Testis (tissue), 3 donors: ENCODE data around the gene VASN. TPM values are rescaled to one million over a fixed set of nuclear protein-coding genes. Genes with fewer than 3 reads are reported as not detected.
"Not testable (repeated sequence)": the region's sequence is repeated elsewhere in the genome, so short reads cannot be mapped to it uniquely, and the experiment has no call there.

Experiments used
- DNase-seq: peaks from one replicate; pipeline ENCODE4 v3.0.0-alpha.2; 2019
- H3K27ac ChIP-seq, 2 donors: fragments of 200-600 bp; sonication (generic); one replicate each; pipeline ENCODE4 v1.5.1; 2019
- H3K27me3 ChIP-seq: fragments of 200-600 bp; sonication (generic); one replicate; pipeline ENCODE4 v1.5.1; 2019
- H3K36me3 ChIP-seq: fragments of 200-600 bp; sonication (generic); one replicate; pipeline ENCODE4 v1.5.1; 2017; ENCODE audit warnings: low read depth; ENCODE audit errors: missing control alignments
- H3K4me1 ChIP-seq: fragments of 200-600 bp; sonication (generic); one replicate; pipeline ENCODE4 v1.5.1; 2019
- H3K4me3 ChIP-seq, 2 donors: fragments of 200-600 bp; sonication (generic); one replicate each; pipeline ENCODE4 v1.5.1; 2017 to 2019
- H3K9me3 ChIP-seq: fragments of 200-600 bp; sonication (generic); one replicate; pipeline ENCODE4 v1.5.1; 2017
- CTCF ChIP-seq, 3 experiments: fragments of 450-650 bp in 2 of 3; fragments of 200-600 bp in 1 of 3; sonication (generic) in 1 of 3; IDR thresholded peaks; one replicate each; pipeline ENCODE4 v1.5.1; 2016 to 2019; ENCODE audit warnings: antibody characterized with exemption in 3 of 3, mild to moderate bottlenecking in 2 of 3, moderate library complexity in 1 of 3
- POLR2A ChIP-seq: fragments of 450-650 bp; IDR thresholded peaks from one replicate; pipeline ENCODE4 v1.6.1; 2017; ENCODE audit warnings: antibody characterized with exemption, mild to moderate bottlenecking, moderate library complexity
- WGBS, 2 donors: methylation state at CpG; one replicate each; pipeline ENCODE4 v1.1.5; 2018; 5-methylcytosine and 5-hydroxymethylcytosine counted together
- intact Hi-C: fragments of 100-400 bp; cut with DNase I; formaldehyde crosslinking; loops from one replicate; pipeline ENCODE4 v1.15.1; 2023; ENCODE audit warnings: low total_unique reads
- polyA plus RNA-seq: library from polyadenylated mRNA; stranded (reverse); fragments of 350-450 nt; fragmentation: Illumina TruSeq; extraction: RNeasy Lipid Tissue Mini Kit (QIAGEN cat#74804); gene quantifications from one replicate; pipeline ENCODE4 v1.2.3, GENCODE V29; 2014; ENCODE audit warnings: low read depth, low replicate concordance; ENCODE audit not compliant: insufficient read depth
- total RNA-seq, 2 donors: library from RNA; depleted of rRNA; stranded (reverse); fragments of >200 nt; gene quantifications; one replicate each; pipeline ENCODE4 v1.2.3, GENCODE V29; 2016

Gene VASN
- total and polyA plus RNA-seq, 3 donors from 2014 or later: 33.9 to 125 (median 103) TPM

GRCh38 chr16:4333308-4333638, 38.4 kb upstream of the VASN start:
- H3K27ac ChIP-seq: no peak overlapping the region
- H3K36me3 ChIP-seq: no peaks in the 10 kb centered on the region
- TF ChIP-seq POLR2A (no peak), CTCF (IDR thresholded peaks at IDR 0.05) (no peak)
- DNase-seq: no peak
- H3K9me3 ChIP-seq: no peaks in the 10 kb centered on the region
- peaks cover 11% of the 10 kb centered on the region for H3K4me1 ChIP-seq
- intact Hi-C loops: no loop called here
- no peak overlapping the region for H3K4me3 ChIP-seq
- WGBS, 2 donors: 40 to 86% methylated on average over 1 to 9 of the region's 9 CpGs
- H3K27me3 ChIP-seq: no peaks in the 10 kb centered on the region

GRCh38 chr16:4333714-4334113, 37.9 kb upstream of the VASN start:
- H3K27me3 ChIP-seq, H3K4me1 ChIP-seq, H3K4me3 ChIP-seq, DNase-seq, H3K9me3 ChIP-seq, H3K36me3 ChIP-seq, H3K27ac ChIP-seq, intact Hi-C loops: not testable (repeated sequence)
- WGBS, 2 donors: 93% methylated on average over 6 to 9 of the region's 9 CpGs

- Histone ChIP-seq H3K4me3 (no peak overlapping the region), H3K9me3 (no peaks in the 10 kb centered on the region), H3K4me1 (peaks cover 7% of the 10 kb centered on the region), H3K27me3 (no peaks in the 10 kb centered on the region), H3K36me3 (no peaks in the 10 kb centered on the region), H3K27ac (no peak overlapping the region)
- TF ChIP-seq CTCF (IDR thresholded peaks at IDR 0.05): no peak
- no peak for TF ChIP-seq POLR2A
- intact Hi-C loops: no loop called here
- 86 to 90% methylated on average over 15 to 32 of the region's 32 CpGs for WGBS, 2 donors
- DNase-seq: no peak
Measured at GRCh38 chr16:4334724-4335495, 36.7 kb upstream of the VASN start.

- 90 to 95% methylated on average over 12 to 41 of the region's 41 CpGs for WGBS, 2 donors
- Histone ChIP-seq H3K36me3 (no peaks in the 10 kb centered on the region), H3K27me3 (no peaks in the 10 kb centered on the region), H3K9me3 (no peaks in the 10 kb centered on the region), H3K4me3 (no peak overlapping the region), H3K27ac (no peak overlapping the region), H3K4me1 (peaks cover 7% of the 10 kb centered on the region)
- intact Hi-C loops: no loop called here
- no peak for DNase-seq
- no peak for TF ChIP-seq CTCF (IDR thresholded peaks at IDR 0.05)
- no peak for TF ChIP-seq POLR2A
Measured at GRCh38 chr16:4336701-4337539, 34.7 kb upstream of the VASN start.

GRCh38 chr16:4337540-4338088, 34.0 kb upstream of the VASN start:
- no peak for DNase-seq
- H3K27ac ChIP-seq: no peak overlapping the region
- H3K36me3 ChIP-seq: no peaks in the 10 kb centered on the region
- intact Hi-C loops: no loop called here
- H3K9me3 ChIP-seq: no peaks in the 10 kb centered on the region
- H3K4me1 ChIP-seq: peaks cover 7% of the 10 kb centered on the region
- H3K4me3 ChIP-seq: no peak overlapping the region
- TF ChIP-seq POLR2A (no peak), CTCF (IDR thresholded peaks at IDR 0.05) (no peak)
- 78 to 80% methylated on average over 9 to 12 of the region's 12 CpGs for WGBS, 2 donors
- no peaks in the 10 kb centered on the region for H3K27me3 ChIP-seq
